Parathyroid adenoma (tissue), 2 donors: ENCODE measurements around the gene SLC5A10.

Experiments
- H2AFZ ChIP-seq: fragments of 300-600 bp; sonication (generic); one replicate; pipeline ENCODE4 v1.7.0; 2017; ENCODE audit warnings: antibody characterized with exemption, mild to moderate bottlenecking
- H3K27ac ChIP-seq: fragments of 300-600 bp; sonication (generic); one replicate; pipeline ENCODE4 v1.7.0; 2017
- H3K27me3 ChIP-seq: fragments of 300-600 bp; sonication (generic); one replicate; pipeline ENCODE4 v1.7.0; 2017; ENCODE audit warnings: low read length; ENCODE audit not compliant: control insufficient read depth, insufficient read depth
- H3K36me3 ChIP-seq: fragments of 300-600 bp; sonication (generic); one replicate; pipeline ENCODE4 v1.7.0; 2017; ENCODE audit warnings: low read length; ENCODE audit not compliant: control insufficient read depth, insufficient read depth
- H3K4me1 ChIP-seq: fragments of 300-600 bp; sonication (generic); one replicate; pipeline ENCODE4 v1.7.0; 2017; ENCODE audit warnings: control low read depth
- H3K4me2 ChIP-seq: fragments of 300-600 bp; sonication (generic); one replicate; pipeline ENCODE4 v1.7.0; 2017; ENCODE audit warnings: low read length
- H3K4me3 ChIP-seq: fragments of 300-600 bp; sonication (generic); one replicate; pipeline ENCODE4 v1.7.0; 2017; ENCODE audit warnings: low read depth, low read length
- H3K79me2 ChIP-seq: fragments of 300-600 bp; sonication (generic); one replicate; pipeline ENCODE4 v1.7.0; 2017; ENCODE audit warnings: control low read depth
- H3K9ac ChIP-seq: fragments of 300-600 bp; sonication (generic); one replicate; pipeline ENCODE4 v1.7.0; 2017; ENCODE audit warnings: mild to moderate bottlenecking
- H3K9me3 ChIP-seq: fragments of 300-600 bp; sonication (generic); one replicate; pipeline ENCODE4 v1.7.0; 2017; ENCODE audit warnings: low read length; ENCODE audit not compliant: control insufficient read depth
- TF ChIP-seq, protein P1 (sequence below): fragments of 300-600 bp; sonication (generic); IDR thresholded peaks from one replicate; pipeline ENCODE4 v1.7.0; 2017; ENCODE audit warnings: antibody characterized with exemption, mild to moderate bottlenecking
- donor health status: primary hyperparathyroidism.

Gene SLC5A10

DNA sequence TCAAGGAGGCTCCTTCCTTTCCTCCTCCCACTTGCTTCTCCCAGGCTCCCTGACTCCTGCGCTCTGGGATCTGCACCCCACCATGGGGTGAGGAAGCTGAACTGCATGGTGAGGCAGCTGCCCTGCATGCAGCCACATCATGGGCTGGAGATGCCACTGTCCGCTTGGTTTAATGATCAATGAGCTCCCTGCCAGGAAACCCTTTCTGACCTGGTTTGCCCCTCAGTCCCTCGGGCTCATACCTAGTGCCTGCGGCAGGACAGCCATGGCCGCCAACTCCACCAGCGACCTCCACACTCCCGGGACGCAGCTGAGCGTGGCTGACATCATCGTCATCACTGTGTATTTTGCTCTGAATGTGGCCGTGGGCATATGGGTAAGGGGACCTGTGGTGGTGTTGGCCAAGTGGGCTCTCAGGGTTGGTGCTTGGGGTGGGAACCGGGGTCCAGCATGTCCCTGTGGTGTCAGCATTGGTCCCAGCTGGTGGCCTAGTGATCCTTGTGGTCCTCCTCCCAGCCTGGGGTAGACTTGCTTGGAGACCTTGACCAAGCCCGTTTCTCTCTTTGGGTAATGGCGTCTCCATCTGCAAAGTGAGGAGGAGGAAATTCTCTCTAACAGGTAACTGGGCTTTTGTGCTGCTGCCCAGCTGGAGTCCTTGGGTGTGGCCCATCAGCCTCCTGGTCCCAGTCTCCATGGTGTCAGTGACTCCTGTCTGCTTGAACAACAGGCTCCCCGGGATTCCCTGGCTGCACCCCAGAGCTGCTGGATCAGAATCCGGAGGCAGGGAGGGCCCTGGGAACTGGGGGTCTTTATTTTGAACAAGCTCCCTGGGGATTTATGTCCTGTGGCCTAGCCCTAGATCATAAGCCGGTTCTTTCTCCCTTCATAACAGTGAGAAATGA, at the start of gene SLC5A10:
SLC5A10 (plus strand) TSS at position 225 of the 902 bp plus-strand sequence; CDS start at position 266, 41 bp downstream.
- Histone ChIP-seq H3K9ac (no peak within 1 kb of the TSS), H2AFZ (no peak within 1 kb of the TSS)

DNA sequence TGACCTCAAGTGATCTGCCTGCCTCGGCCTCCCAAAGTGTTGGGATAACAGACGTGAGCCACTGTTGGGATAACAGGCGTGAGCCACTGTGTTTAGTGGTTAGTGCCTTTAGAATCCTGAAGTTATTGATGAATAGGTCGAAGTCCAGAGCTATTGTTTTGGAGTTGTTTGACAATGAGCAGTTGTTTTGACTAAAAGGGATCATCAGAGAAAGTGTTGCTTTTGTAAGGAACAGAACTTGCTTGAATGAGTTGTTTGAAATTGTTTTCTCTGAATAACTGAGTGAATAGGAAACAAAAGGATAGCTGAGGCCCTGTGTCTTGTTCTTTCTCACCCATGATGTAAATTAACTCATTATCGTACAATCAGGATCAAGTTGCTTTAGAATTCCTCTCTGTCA, 47.5 kb upstream of the SLC5A10 start:
- TF ChIP-seq, protein P1, sequence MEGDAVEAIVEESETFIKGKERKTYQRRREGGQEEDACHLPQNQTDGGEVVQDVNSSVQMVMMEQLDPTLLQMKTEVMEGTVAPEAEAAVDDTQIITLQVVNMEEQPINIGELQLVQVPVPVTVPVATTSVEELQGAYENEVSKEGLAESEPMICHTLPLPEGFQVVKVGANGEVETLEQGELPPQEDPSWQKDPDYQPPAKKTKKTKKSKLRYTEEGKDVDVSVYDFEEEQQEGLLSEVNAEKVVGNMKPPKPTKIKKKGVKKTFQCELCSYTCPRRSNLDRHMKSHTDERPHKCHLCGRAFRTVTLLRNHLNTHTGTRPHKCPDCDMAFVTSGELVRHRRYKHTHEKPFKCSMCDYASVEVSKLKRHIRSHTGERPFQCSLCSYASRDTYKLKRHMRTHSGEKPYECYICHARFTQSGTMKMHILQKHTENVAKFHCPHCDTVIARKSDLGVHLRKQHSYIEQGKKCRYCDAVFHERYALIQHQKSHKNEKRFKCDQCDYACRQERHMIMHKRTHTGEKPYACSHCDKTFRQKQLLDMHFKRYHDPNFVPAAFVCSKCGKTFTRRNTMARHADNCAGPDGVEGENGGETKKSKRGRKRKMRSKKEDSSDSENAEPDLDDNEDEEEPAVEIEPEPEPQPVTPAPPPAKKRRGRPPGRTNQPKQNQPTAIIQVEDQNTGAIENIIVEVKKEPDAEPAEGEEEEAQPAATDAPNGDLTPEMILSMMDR = no peak
- no peak overlapping the region for H3K27ac ChIP-seq
- no peaks in the 10 kb centered on the region for H3K36me3 ChIP-seq

More for the DNA sequence above, at the start of gene SLC5A10:
- H3K27ac ChIP-seq = no peak within 1 kb of the TSS
- no peaks in the 10 kb centered on the region for H3K79me2 ChIP-seq
- no peak within 1 kb of the TSS for H3K4me2 ChIP-seq
- H3K4me1 ChIP-seq = no peaks in the 10 kb centered on the region
- TF ChIP-seq, protein P1 = no peak
- no peak within 1 kb of the TSS for H3K4me3 ChIP-seq
- no peaks in the 10 kb centered on the region for H3K27me3 ChIP-seq
- no peaks in the 10 kb centered on the region for H3K9me3 ChIP-seq
- no peaks in the 10 kb centered on the region for H3K36me3 ChIP-seq

DNA sequence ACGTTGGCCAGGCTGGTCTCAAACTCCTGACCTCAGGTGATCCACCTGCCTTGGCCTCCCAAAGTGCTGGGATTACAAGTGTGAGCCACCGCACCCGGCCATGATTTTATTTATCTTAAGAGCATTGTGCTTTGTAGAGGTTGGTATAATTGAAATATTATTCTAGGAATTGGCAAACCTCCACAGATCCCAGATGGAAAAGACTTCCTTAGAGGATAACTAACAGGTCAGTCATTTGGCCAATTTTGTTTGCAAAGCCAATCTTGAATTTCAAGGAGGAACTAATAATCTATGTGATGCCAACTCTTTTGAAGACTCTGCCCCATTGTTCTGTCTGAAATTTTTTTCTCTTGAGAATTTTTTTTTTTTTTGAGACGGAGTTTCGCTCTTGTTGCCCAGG, 46.7 kb upstream of the SLC5A10 start:
- no peaks in the 10 kb centered on the region for H3K4me1 ChIP-seq
- peaks cover 16% of the 10 kb centered on the region for H3K79me2 ChIP-seq
- no peak overlapping the region for H3K4me3 ChIP-seq
- no peak overlapping the region for H3K4me2 ChIP-seq
- no peak overlapping the region for H3K27ac ChIP-seq
- H3K27me3 ChIP-seq = no peaks in the 10 kb centered on the region
- no peaks in the 10 kb centered on the region for H3K36me3 ChIP-seq
- TF ChIP-seq, protein P1 = no peak
- no peaks in the 10 kb centered on the region for H3K9me3 ChIP-seq
- H3K9ac ChIP-seq = no peak overlapping the region
- no peak overlapping the region for H2AFZ ChIP-seq

More for the DNA sequence above, 47.5 kb upstream of the SLC5A10 start:
- Histone ChIP-seq H3K9ac (no peak overlapping the region), H3K4me1 (no peaks in the 10 kb centered on the region), H3K9me3 (no peaks in the 10 kb centered on the region), H2AFZ (no peak overlapping the region), H3K79me2 (peaks cover 14% of the 10 kb centered on the region), H3K4me2 (no peak overlapping the region), H3K4me3 (no peak overlapping the region), H3K27me3 (no peaks in the 10 kb centered on the region)

DNA sequence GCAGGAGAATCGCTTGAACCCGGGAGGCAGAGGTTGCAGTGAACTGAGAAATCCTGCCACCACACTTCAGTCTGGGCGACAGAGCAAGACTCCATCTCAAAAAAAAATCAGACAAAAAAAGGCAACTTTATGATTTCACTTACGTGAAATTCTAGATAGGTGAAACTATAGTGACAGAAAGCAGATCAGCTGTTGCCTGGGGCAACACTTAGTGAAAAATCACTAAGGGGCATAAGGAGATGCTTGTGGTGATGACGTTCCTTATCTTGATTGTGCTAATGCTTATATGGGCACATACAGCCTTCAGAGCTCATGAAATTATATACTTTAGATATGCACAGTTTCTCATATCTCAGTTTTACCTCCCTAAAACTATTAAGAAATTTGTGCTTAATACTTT, 41.6 kb upstream of the SLC5A10 start:
- TF ChIP-seq, protein P1 = no peak
- peaks cover 6% of the 10 kb centered on the region for H3K79me2 ChIP-seq
- H3K9ac ChIP-seq = no peak overlapping the region
- H3K4me1 ChIP-seq = no peaks in the 10 kb centered on the region
- no peak overlapping the region for H3K27ac ChIP-seq
- H3K27me3 ChIP-seq = no peaks in the 10 kb centered on the region
- H3K4me2 ChIP-seq = no peak overlapping the region
- no peaks in the 10 kb centered on the region for H3K36me3 ChIP-seq
- H3K4me3 ChIP-seq = no peak overlapping the region
- H3K9me3 ChIP-seq = no peaks in the 10 kb centered on the region
- H2AFZ ChIP-seq = no peak overlapping the region
